GM19239 (cell line): ENCODE data around the gene ZFAND3.
"Not testable (repeated sequence)": the region's sequence is repeated elsewhere in the genome, so short reads cannot be mapped to it uniquely, and the experiment has no call there.

Experiments
- DNase-seq: peaks from one replicate; pipeline ENCODE4 v3.0.0; 2011; ENCODE audit warnings: low spot score; ENCODE audit not compliant: insufficient read length
- FAIRE-seq: peaks from 2 replicates; lab custom pipeline; 2011; peaks lifted over from hg19 to GRCh38; lab: Jason Lieb, UNC

ZFAND3 gene

GRCh38 chr6:37860226-37860839, 40.8 kb downstream of the ZFAND3 start:
- no peak for FAIRE-seq
- no peak for DNase-seq

DNA sequence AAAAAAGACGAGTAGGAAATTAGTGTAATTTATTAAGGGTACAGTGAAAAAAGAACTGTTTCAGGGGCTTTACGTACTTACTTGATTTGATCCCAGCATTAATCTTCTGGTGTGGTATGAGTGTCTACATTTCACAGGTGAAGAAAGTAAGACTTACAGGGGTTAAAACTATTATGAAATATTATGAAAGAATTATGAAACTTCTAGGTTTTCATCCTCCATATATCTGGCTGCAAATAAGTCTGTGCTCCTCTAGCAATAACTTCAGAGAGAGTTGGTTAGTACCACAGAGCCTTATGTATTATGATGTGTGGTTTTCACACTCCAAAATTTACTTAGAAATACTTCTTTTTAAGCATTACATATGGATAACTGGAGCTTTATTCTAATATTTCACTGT, 41.9 kb downstream of the ZFAND3 start:
- no peak for DNase-seq
- FAIRE-seq, result no peak

GRCh38 chr6:37862430-37862829, 42.9 kb downstream of the ZFAND3 start:
- DNase-seq, result no peak
- FAIRE-seq, result no peak

DNA sequence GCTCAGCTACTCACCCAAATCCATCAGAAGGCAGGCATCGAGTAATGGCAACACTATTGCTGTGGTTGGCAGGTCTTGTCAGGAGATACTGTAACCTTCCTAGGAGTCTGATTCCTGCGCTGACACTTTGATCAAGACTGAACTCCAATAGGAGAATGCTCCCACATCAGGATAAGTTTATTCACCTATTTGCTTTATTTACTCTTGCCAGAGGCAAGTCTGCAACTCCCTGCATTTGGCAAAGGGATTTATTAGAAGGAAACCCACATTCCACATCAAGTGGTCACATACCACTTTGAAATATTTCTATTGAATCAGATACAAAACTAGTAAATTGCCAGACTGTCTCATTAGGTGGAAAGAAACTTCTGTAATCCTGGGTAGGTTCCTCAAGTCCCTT, 43.5 kb downstream of the ZFAND3 start:
- DNase-seq, result no peak
- no peak for FAIRE-seq

DNA sequence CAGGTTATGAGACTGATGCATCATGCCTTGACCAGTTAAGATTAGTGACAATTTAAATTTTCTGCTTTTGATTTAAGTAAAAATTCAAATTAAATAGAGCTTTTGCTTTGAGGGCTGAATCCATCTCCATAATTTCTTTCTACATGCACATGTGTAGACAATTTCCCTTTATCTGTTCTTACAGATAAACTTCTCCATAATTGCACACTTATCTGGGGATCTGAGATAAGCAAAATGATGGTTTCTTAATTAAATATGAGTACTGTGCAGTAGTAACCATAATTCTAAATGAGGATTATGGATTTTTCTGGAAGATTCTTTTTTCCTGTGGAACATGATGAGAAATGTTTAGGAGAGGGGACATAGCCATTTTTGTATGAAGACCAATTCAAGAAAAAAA, 44.7 kb downstream of the ZFAND3 start:
- DNase-seq (no peak), FAIRE-seq (no peak)

DNA sequence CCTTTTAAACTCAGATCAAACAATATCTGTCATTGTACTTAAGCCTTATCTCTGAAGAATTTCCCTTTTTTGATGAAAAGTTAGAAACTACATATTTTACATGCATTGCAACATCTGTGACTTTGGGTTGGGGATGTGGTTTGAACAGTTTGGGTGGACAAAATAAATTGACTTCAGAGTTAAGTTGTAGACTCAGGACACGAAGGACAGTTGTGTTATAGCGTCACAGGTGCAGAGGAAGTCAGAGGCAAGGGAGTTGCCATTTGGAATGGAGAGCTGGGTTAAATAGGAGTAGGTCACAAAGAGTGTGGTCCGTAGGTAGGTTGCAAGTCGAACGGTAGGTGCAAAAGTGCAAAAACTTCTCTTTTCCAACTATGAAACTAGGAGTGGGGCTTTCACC, 46.0 kb downstream of the ZFAND3 start:
- DNase-seq, result no peak
- no peak for FAIRE-seq

DNA sequence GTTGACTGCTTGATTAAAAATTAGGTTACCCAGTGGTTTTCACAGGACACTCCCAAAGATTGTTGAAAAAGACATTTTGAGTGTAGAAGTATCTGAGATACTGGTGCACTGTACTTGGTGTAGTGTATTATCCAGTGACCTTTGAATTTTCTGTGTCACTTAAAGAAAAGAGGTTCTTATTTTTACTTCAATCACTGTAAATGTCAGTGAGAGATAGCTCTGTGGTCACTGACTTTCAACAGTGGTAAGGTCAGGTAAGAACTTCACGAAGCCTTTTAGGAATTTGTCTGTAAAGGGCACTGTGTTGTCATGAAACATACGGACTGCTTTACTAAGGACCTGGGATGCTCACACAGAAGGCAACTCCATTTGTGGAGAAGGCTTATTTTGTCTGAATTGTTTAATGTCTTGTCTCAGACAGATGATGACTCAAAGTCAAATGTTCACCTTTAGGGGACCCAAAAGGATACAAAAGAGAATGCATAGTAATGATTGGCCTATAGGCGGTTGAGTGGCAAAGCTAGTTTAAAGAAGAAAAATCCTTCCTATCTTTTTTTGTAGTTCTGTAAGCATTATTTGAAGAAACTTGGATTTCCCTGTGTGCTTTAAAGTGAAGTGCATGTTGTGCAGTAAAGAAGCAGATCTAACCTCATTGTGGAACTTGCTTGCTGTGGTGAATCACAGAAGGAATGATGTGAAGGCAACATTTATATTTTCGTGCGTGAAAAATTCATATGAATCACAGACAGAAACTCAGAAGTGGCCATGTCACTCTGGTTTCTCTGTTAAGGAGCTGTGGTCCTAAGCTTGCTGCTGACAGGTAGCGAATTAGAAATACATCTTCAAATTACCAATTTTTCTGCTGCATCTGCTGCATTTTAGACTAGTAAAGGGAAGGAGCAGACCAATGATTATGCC, 47.3 kb downstream of the ZFAND3 start:
- DNase-seq, result no peak
- FAIRE-seq, result peak; percentile 8

GRCh38 chr6:37867756-37868446, 48.4 kb downstream of the ZFAND3 start:
- FAIRE-seq (peak; percentile 56), DNase-seq (no peak)

- no peak for FAIRE-seq
- DNase-seq, result no peak
These were observed 48.9 kb downstream of the ZFAND3 start for GRCh38 chr6:37868447-37868825.

- no peak for FAIRE-seq
- DNase-seq, result no peak
These were observed 52.3 kb downstream of the ZFAND3 start for GRCh38 chr6:37871616-37872372.

- FAIRE-seq (no peak), DNase-seq (no peak)
These were observed 52.8 kb downstream of the ZFAND3 start for GRCh38 chr6:37872373-37872745.

DNA sequence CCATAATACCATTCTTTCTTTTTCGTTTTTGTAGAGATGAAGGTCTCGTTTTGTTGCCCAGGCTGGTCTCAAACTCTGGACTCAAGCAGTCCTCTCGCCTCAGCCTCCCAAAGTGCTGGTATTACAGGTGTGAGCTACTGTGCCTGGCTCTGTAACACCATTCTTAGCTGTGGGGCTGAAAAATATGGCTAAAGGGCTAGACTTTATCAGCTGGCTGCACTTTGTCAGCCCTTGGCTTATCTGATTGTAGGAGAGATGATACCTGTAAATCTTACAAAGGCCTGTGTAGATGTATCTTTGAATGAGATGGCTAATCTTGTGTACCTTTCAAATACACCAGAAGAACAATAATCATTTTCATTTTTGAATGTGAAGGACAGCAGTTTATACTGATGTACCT, 55.2 kb downstream of the ZFAND3 start:
- FAIRE-seq, result no peak
- no peak for DNase-seq

GRCh38 chr6:37875561-37876309, 56.2 kb downstream of the ZFAND3 start:
- DNase-seq, result no peak
- FAIRE-seq, result no peak

GRCh38 chr6:37876843-37877242, 57.3 kb downstream of the ZFAND3 start:
- DNase-seq, result no peak
- no peak for FAIRE-seq

DNA sequence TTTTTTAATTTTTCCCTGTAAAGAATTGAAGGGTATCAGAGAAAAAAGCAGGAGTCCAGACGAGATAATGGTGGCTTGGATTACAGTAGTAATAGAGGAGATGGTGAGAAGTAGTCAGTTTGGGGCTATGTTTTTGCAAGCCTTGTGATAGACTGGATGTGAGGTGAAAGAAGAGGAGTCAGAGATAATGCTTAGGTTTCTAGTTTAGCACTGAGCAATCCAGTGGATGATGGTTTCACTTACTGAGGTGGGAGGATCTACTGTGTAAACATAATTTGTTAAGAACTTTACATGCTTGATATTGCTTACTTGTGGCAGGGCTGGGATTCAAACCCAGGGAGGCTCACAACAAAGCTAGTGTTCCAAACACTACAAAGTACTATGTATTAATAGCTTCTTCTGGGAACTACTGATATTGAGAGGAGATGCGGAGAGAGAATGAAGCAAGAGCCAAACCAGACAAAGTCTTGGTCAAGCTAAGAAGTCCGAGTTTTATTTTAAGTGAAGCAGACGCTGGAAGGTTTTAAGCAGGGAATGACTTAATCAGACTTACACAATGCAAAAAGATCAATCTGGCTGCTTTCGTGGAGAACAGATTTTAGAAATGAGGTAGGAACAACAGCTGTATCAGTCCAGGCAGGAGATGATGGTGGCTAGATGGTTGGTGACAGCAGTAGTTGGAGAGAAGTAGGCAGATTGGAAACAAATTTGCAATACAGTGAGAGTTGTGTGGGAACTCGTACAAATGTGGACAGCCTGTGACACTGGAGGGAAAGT, 58.0 kb downstream of the ZFAND3 start:
- no peak for DNase-seq
- no peak for FAIRE-seq

GRCh38 chr6:37878150-37878710, 58.7 kb downstream of the ZFAND3 start:
- DNase-seq, result no peak
- no peak for FAIRE-seq

DNA sequence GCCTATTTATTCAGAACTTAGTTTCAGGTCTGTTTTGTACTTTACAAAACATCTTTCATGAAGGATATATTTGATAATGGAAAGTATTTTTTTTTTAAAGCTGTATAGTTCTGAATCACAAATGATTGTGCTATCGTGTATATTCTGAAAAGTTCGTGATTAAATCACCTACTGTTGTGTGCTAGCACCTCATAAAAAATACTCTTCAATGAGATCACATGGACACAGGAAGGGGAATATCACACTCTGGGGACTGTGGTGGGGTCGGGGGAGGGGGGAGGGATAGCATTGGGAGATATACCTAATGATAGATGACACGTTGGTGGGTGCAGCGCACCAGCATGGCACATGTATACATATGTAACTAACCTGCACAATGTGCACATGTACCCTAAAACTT, 61.1 kb downstream of the ZFAND3 start:
- not testable (repeated sequence) for DNase-seq, FAIRE-seq

GRCh38 chr6:37882292-37882691, 62.8 kb downstream of the ZFAND3 start:
- DNase-seq (no peak), FAIRE-seq (no peak)
